Subcutaneous adipose tissue (tissue), 4 donors: ENCODE measurements around the gene KIF25. TPM values are rescaled to one million over a fixed set of nuclear protein-coding genes. Genes with fewer than 3 reads are reported as not detected.

ENCODE experiments used
- total RNA-seq, 4 donors: library from RNA; depleted of rRNA; stranded (reverse); fragments of >200 nt; gene quantifications; one replicate each; pipeline ENCODE4 v1.1.0, GENCODE V29; 2016
- TF ChIP-seq, protein P1 (sequence below): fragments of 450-650 bp; IDR thresholded peaks from one replicate; pipeline ENCODE4 v1.5.1; 2016; ENCODE audit warnings: low read depth, mild to moderate bottlenecking, control low read depth, antibody characterized with exemption, moderate library complexity

KIF25 gene
- total RNA-seq, 4 donors from 2014 or later, result 0.65 to 0.94 TPM; not detected in 2

DNA sequence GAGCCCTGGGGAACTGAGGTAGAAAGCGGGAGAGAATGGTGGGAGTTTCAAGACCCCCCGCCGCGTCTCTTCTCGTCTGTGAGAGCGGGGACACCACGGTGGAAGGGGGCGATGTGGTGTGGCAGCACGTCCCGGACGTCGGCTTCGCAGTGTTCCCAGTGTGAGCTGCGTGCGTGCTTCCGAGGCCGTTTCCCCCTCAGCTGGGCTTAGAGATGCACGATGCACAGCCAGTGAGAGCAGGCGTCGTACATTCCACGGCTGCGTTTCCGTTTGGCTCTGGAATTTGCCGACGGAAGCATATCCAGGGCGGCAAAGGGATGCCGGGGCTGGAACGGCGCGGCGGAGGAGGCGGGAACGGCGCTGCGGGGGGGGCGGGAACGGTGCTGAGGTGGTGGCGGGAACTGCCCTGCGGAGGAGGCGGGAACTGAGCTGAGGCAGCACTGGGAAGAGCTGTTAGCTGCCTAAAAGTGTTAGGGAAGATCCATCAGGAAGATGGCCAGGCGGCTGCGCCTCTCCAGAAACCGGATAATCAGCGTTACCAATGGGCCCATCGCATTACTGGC, 37.7 kb downstream of the KIF25 start:
- TF ChIP-seq, protein P1, sequence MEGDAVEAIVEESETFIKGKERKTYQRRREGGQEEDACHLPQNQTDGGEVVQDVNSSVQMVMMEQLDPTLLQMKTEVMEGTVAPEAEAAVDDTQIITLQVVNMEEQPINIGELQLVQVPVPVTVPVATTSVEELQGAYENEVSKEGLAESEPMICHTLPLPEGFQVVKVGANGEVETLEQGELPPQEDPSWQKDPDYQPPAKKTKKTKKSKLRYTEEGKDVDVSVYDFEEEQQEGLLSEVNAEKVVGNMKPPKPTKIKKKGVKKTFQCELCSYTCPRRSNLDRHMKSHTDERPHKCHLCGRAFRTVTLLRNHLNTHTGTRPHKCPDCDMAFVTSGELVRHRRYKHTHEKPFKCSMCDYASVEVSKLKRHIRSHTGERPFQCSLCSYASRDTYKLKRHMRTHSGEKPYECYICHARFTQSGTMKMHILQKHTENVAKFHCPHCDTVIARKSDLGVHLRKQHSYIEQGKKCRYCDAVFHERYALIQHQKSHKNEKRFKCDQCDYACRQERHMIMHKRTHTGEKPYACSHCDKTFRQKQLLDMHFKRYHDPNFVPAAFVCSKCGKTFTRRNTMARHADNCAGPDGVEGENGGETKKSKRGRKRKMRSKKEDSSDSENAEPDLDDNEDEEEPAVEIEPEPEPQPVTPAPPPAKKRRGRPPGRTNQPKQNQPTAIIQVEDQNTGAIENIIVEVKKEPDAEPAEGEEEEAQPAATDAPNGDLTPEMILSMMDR, result no peak

DNA sequence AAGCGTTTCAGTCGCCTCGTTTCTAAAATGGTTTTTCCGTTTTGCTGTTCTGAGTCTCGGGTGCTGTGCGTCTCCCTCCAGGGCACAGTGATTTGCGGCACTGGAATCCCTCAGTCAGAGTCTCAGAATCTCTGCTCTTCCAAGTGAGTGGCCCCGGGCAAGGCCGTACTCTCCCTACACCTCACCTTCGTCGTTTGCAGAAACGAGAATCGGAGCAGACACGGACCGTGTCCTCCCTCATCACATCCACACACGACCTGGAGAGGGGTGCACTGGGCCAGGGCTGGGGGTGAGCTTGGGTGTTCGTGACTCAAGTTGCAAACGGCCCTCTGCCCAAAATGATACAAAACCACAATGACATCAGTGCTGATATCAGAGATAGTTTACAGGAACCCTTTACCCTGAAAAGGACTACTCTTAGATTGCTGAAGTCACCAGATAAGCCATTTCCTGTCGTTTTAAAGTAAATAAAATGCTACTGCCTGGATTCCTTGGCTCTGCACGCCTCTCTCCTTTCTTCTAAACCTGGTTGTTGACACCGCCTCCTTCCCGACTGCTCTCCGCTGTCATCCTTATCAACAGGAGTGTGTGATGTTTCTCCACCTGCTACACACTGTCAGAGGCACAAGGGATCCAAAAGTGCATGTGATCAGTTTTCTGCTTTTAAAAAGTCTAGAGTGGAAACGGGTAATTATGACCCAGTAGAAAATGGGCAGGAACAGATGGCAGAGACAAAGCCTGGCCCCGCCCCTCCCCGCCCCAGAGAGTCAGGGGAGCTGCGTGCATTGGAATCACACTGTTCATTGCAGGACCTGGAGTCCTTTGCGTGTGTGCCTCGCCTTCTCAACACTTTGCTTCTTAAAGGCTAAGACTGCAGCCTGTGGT, 38.4 kb downstream of the KIF25 start:
- TF ChIP-seq, protein P1, result no peak

DNA sequence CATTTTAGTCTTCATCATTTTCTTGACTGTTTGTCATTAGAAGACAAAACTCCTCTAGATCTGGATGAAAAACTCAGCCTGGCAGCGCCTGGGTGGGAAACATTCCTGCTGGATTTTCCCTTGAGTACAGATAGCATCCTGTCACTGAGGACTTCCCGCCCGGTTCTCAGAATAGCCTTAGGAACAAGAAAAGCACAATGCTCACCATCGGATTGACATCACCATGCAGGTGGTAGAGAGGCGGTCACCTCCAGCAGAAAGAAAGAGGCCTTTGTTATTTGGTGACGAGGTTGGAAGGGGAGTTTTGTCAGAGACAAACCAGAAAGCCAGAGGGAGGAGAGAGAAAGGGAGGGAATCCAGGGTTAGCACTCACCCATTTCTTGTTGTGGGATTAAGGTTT, 39.8 kb downstream of the KIF25 start:
- TF ChIP-seq, protein P1, result no peak

DNA sequence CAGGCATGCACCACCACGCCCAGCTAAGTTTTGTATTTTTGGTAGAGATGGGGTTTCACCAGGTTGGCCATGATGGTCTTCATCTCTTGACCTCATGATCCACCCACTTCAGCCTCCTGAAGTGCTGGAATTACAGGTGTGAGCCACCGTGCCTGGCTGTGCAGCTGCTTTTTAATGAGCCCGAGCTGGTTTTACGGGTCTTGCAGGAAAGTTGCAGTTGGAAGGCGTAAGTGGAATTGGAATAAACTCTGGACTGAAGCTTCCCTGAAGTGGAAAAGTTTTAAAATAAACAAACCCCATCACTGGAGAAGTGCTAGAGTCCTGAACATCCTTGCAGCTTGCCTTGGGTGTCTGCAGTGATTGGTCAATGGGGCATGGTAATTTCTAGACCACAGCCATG, 40.4 kb downstream of the KIF25 start:
- TF ChIP-seq, protein P1, result no peak

DNA sequence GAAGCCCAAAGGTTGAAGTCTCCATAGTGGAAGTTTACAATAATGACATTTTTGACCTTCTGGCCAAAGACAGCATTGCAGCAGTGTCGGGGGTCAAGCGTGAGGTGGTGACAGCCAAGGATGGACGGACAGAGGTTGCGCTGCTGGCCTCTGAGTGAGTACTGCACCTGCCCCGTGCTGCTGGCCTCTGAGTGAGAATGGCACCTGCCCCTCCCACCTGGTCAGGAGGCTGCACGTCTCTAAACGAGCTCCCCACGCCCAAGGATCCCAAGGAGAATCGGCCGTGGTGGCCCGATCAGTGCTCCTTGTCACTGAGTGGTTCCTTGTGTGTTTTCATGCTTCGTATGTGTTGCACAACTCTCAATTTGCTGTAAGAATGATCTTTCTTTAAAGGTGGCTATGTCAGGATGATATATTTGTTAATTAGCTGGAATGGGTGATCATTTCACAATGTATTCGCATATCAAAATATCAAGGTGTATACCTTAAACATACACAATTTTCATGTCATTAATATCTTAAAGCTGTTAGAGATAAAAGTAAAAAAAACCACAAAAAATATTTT, 41.2 kb downstream of the KIF25 start:
- TF ChIP-seq, protein P1, result no peak

DNA sequence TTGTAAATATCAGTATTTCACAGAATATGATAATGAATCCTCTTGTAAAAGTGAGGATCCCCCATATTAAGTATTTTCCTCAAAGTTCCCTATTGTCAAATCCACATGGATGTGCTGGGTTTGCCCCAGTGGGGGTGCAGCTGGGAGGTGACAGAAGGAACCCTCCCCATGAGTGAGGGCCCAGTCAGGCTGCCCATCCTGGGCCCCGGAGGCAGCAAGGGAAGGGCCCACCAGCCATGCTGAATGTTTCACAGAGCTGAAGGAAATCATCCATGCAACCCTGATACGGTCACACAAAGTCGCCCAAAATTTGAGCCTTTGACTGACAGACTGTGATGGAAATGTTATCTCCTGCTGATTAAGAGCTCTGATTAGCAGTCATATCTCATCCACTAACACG, 41.8 kb downstream of the KIF25 start:
- TF ChIP-seq, protein P1, result no peak

DNA sequence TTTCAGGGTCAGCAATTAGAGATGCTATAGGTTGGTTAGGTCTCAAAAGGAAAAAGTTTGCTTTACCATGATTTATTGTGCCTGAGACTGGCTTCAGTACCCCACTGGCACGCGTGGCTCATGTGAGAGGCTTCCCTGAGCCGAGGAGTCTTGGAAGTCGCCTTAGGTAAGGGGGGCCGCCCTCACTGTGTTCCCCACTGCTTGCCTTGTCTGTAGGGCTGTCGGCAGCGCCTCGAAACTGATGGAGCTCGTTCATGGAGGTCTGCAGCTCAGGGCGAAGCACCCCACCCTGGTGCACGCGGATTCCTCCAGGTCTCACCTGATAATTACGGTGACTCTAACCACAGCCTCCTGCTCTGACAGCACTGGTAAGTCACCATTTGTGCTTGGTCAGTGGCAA, 42.4 kb downstream of the KIF25 start:
- TF ChIP-seq, protein P1, result no peak
